Stimulated activated CD4-positive, alpha-beta T cell treated with anti-CD3 and anti-CD28 coated beads, Interleukin-1b, Interleukin-23, amount 100 ng/mL, for 24 hours (primary cell): ENCODE data around the gene FAM110D.

Experiments used
- DNase-seq, 4 experiments: peaks; one replicate each; pipeline ENCODE4 v3.0.0-alpha.2; 2020; ENCODE audit warnings: low read depth in 4 of 4, low spot score in 1 of 4

FAM110D gene

DNA sequence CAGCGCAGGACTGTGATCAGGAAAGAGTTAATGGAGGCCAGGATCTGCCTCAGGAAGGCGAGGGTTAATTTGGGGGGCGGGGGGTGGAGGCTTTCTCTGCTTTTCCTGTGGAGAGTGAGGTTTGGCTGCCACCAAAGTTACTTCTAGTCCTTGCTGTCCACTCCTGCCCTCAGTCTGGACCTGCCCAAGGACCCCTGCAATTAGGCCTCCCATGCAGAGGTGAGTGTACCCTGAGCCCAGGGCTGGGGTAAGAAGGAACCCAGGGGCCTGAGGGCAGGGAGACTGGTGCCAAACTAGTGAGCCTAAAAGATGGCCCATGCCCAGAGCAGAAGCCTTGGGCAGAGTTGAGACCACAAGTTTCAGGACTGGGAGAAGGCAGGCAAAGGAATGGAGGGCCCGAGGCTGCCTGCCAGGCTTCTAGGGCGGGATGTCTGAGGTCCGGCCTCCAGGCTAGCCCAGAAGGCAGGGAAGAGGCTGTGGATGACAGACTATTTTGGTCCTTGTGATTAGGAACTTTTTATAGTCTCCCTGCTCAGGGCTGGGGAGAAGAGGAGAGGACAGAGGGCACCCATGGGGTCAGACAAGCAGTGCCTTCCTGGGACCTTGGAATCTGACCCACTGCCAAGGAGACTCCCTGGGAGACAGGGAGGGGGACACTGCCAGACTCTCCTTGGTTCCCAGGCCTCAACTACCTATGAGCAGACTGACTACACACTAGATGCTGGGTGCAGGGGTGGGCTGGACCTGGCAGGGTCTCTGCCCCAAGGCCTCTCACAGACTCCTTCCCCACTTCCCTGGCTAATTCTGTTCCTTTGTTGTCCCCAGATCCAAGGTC lies at the start of gene FAM110D:
FAM110D (plus strand) TSS at position 172 of the 835 bp plus-strand sequence. CDS start 2,213 bp downstream, outside the sequence.
- no peak for DNase-seq

DNA sequence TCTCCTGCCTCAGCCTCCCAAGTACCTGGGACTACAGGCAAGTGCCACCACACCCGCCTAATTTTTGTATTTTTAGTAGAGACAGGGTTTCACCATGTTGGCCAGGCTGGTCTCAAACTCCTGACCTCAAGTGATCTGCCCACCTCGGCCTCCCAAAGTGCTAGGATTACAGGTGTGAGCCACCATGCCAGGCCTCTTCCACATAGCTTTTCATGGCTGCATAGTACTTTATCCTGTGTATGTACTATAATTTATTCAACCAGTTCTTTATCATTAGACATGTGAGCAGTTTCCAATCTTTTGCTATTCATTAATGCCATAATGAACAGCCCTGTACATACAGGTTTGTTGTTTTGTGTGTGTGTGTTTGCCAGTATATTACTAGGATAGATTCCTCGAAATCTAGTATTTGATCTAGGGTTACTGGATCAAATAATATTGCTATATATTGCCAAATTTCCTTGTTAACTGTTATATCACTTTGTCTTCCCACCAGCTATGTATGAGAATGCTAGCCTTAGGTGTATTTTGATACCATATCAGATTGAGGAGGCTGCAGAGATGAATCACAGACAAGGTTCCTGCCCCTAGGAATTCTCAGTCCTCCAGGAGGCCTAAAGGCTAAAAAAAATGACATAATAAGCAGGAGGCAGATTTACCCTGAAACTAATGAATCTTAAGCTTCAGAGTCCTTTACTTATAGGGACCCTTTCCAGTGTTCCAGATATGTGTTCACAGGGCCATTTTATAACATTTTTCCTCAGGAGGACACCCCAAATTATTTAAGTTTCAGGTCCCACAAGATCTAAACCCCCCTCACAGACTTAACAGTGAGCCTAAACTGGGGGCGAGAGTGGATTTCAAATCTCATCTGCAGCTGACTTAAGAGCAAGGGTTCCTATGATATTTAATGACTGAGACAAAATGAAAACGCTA lies 49.4 kb upstream of the FAM110D start:
- DNase-seq, result no peak

DNA sequence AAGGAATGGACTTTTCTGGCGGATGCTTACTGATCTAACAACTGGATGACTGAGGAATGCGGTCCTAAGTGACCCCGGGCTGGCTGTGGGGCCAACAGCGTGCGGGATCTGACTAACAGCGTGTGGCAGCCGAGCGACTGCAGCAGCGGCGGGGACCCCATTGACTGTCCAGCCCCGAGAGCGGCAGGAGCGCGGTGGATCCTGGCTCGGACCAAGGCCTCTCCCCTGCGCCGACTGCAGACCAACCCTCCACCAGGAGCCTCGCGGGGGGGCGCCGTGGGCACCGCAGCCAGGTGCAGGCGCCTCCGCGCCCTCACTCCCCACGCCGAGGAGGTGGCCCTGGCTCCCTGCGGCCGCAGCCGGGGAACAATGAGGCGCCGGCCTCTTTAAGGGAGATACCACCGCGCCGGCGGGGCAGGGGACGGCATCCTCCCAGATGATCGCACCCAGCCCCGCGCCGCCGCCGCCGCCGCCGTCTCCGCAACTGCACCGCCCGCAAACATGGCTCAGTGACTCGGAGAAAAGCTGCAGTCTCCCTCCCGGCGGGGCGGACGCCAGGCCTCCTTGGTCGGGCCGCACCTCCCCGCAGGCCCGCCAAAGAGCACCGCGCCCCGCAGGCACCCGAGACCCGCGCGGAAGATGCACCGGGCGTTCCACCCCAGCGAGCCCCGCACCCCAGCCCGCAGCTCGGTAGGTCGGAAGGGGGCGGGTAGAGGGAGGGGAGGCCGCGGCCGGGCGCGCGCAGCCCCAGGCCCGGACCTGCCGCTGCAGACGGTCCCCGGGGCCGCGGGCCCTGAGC lies 47.9 kb upstream of the FAM110D start:
- peak; percentile 31 to 59 (median 48) for DNase-seq

DNA sequence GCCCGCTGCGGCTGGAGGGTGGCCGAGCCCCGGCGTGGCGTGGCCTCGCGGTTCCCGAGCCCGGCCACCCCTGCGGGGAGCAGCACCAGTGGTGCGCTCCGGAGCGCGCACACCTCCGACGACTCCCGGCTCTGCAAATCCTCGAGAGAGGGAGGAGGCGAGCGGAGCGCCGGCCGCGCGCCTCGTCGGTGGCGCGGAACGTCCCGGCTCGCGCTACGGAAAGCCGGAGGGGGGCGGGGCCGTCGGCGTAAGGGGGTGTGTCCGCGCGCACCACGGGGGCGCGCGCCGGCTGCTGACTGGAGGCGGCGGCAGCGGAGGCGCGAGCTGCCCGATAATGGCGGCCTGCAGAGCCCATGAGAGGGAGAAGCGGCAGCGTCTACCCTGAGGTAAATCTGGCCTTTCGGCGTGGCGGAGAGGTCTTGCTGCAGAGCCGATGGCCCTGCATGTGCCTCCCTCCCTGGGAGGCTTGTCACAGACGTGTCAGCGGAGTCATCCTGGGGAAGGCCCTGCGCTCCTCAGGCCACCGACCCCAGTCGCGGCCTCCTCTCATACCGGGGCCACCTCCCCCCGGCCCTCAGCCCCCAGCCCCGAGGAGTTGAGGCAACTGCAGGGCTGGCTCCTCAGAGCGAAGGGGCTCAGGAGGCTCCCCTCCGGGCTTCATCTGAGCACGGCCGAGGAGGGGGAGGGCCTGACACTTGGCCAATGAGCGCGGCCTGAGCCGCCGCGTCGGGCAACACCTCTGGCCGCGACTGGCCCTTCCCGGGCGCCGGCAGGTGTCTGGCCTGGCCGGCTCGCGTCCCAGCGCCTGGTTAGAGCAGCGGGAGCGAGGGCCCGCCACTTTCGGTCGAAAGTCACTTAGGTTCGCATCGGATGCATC lies 47.1 kb upstream of the FAM110D start, which contains the start of gene PDIK1L:
PDIK1L (plus strand) TSS at position 295 of the 877 bp plus-strand sequence. CDS start 2,485 bp downstream, outside the sequence.
- peak; percentile 89 to 96 (median 92) for DNase-seq

DNA sequence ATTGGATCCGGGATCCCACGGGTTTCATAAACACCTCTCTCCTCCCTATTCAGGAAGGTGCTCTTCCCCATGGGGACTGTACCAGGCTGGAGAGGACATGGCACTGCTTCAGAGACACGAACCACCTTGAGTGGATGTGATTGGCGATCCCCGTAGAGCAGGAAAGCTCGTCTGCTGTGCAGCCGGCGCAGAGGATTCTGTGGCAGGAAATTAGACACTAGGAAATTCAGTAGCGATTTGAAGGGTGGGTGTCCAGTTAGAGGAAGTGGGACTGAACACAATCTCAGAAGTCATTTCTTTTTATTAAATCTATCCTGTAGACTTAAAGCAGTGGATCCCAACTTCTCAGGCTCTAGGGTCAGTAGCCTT lies 46.5 kb upstream of the FAM110D start:
- DNase-seq, result no peak

DNA sequence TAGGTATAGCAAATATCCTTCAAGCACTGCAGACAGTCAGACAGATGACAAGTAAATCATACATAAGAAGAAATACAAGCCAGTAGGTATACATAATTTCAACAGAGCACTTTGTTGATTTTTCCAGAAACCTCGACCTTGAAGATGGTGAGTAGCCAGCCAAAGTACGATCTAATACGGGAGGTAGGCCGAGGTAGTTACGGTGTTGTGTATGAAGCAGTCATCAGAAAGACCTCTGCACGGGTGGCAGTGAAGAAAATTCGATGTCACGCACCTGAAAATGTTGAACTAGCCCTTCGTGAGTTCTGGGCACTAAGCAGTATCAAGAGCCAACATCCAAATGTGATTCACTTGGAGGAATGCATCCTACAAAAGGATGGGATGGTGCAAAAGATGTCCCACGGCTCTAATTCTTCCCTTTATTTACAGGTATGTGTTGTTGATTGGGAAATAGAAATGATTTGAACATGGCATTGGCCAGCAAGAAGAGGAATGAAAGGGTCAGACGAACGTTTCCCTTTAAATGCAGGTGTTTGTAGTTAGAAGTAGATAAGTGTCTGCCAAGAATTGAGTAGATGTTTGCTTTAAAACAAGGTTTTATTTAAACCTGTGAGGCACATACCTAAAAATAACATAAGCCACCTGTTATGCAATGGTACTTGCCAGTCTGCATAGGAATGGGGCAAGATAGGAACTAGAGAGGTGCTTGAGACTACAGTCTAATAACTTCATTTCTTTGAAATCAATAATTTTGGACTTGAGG lies 44.5 kb upstream of the FAM110D start:
- no peak for DNase-seq

DNA sequence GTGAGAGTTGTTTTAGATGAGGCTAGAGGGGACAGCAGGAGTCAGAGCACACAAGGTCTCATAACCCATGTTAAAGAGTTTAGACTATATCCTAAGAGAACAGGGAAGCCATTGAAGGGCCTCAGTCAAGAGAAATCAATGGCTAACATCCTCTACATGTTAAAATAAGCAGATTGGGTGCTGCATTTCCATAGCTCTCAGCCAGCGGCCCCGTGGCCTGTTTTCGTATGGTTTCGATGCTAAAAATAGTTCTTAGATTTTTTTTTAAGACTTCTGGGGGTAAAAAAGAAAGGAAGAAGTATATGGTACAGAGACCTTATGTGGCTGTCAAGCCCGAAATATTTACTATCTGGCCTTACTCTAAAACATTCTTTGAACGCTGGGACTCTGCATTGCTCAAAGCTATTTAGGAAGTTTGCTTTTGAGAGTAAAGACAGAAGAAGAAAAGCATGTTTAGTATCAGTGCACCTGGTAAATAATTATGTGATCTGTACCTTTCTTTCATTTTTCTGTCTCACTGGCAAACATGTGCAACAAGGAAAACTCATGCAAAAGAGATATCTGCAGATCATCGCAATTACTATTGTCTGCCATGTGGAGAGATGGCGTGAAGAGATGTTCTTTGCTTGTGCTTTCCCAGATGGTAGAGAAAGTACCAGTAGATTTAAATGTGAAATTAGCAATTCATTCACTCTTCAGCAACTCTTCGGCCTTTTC lies 38.8 kb upstream of the FAM110D start:
- DNase-seq, result no peak

DNA sequence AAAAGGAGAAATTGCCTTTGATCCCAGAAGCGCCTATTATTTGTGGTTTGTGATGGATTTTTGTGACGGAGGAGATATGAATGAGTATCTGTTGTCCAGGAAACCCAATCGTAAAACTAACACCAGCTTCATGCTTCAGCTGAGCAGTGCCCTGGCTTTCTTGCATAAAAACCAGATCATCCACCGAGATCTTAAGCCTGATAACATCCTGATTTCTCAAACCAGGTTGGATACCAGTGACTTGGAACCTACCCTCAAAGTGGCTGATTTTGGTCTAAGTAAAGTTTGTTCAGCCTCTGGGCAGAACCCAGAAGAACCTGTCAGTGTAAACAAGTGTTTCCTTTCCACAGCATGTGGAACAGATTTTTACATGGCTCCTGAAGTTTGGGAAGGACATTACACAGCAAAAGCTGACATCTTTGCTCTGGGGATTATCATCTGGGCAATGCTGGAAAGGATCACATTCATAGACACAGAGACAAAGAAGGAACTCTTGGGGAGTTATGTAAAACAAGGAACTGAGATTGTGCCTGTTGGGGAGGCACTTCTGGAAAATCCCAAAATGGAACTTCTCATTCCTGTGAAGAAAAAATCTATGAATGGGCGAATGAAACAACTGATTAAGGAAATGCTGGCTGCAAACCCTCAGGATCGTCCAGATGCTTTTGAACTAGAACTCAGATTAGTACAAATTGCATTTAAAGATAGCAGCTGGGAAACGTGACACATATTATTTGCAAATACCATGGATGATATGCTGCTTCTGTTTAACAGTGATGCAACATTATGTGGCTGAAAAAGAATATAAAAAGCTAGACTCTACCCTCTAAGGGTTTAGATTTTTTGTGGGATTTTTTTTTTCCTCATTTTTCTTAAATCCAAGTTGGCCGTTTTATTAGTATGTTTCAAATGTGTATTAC lies 36.8 kb upstream of the FAM110D start:
- no peak for DNase-seq

DNA sequence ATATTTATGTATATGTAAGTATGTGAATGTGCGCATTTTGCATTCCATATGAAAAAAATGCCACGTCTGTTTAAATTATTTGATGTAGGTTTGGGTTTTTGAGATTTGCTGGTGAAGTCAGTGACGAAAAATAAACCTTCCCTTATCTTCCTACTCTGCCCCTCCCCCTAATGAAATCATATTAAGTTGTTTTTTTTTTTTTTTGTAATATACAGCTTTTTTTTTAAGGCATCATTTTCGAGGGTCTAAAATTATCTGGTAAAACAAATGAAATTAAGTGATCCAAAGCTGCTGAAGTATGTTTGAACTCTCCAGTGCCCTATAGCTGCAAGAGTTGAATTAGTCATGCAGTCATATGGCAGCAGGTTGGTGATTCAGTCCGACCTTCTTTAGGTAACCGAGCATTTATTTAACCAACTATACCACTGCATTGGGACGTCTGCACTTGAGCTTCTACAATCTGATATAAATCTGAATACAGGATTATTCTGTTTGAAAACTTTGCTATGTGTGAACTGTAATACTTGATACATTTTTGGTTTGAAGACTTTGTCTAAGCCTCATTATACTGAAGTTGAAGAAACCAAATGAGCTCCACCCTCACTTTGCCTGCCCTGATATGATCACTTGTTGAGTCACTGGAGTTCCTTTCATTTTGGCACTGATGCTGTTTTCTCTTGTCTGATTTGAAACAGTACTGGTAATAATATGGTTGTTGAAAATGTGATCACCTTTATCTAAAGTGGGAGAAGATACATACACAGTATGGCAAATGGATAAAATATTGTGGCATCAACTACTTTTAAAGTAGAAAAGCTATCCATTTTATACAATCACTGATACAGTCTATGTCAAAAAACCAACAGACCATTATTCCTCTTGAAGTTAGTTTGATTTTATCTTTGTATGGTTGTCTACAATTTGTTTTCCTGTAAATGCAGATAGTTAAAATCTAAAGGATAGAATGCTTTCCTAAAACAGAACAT lies 35.6 kb upstream of the FAM110D start:
- no peak for DNase-seq

DNA sequence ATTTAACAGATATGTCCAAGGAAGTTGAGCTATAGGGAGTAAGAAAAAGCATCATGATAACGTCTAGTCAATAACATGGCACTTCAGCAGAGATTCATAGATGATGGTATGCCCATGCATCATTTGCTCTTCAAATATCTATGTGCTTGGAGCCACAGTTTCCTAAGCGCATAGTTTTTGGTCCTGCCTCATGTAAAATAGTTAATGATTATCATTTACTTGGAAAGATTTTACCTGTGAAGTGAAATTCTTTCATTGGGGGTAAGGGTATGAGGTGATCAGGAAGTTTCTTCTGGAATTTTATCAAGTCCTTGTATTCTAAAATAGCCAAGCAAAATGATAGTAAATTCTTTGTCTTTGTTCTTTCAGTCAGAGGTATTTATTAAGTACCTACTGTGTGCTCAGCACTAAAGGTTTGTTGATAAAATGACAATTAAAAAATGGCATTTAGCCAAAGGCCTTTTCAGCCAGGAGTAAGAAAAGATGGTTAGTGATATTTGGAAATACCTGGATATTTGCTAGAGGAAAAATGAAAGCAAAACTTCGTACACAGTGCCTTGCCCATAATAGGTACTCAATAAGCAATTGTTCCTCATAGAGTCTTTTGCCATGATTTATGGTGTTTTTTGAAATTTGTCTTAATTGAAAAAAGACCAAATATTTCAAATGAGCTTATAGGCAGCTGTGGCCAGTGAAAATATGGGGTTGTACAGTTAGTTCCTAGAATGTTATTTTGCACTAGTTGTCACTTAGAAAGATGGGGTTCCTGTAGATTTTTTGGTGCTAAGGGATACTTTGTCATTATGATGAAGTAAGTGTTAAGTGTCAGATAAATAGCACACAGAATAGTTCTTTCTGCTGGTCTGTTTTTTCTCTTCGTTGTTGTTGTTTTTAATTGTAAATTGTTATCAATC lies 34.2 kb upstream of the FAM110D start:
- DNase-seq, result no peak

DNA sequence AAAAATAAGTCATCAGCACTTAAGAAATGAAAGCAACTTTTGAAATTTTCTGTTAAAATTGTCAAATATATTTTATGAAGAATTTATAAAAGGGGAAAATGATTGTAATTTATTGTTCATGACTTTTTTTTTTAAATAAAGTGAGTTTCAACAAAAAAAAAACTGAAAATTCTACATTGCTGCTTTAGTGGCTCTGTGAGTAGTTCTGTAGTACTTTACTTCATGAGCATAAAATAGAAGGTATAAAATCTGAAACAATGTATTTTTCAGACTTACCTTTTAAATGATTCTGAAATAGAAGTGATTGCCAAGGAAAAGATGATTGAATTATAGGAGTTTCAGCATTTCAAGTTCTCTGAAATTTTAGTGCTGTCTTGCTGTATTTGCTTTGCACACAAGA lies 33.5 kb upstream of the FAM110D start:
- no peak for DNase-seq

DNA sequence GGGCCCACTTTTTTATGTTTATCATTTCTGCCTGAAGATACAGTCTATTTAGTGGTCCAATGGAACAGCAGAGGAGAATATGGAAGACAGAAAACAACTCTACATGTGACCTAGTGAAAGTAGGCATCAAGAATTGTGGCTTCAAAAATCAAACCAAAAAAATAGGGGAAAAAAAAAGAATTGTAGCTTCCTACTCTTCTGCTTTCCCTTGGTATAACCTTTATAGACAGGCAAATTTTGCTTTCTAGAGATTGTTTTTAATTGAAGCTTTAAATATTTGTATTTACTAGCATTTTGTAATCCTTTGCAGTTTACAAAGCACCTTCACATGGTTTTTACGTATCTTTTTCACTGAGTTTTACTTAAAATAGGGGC lies 32.9 kb upstream of the FAM110D start:
- DNase-seq, result no peak

DNA sequence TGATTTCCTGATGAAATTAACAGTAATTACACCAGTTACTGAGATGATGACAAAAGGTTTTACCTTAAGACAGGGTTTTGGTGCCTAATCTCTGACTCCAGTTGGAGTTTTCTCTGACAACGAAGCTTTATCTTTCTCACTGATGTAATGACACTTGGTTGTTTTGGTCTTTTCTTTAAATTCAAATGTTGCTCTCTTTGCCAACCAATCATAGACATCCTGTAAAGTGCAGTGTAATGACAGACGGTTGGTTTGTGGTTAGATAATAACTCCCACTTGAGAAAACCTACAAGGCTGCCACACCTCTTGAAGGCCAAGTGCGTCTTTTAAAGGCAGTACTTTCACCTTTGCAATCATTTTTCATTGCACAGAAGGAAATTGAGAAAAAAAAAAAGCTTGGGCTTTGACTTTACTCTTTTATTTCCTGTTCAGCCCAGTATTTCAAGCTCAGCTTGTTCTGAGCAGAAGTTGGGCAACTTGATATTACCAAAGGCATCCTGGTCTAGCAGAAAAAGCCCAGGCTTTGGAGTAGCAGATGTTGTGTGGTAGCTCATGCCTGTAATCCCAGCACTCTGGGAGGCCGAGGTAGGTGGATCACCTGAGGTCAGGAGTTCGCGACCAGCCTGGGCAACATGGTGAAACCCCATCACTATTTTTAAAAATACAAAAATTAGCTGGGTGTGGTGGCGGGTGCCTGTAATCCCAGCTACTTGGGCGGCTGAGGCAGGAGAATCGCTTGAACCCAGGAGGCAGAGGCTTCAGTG lies 32.4 kb upstream of the FAM110D start:
- peak in 1 of 4 experiments; percentile 3 for DNase-seq

DNA sequence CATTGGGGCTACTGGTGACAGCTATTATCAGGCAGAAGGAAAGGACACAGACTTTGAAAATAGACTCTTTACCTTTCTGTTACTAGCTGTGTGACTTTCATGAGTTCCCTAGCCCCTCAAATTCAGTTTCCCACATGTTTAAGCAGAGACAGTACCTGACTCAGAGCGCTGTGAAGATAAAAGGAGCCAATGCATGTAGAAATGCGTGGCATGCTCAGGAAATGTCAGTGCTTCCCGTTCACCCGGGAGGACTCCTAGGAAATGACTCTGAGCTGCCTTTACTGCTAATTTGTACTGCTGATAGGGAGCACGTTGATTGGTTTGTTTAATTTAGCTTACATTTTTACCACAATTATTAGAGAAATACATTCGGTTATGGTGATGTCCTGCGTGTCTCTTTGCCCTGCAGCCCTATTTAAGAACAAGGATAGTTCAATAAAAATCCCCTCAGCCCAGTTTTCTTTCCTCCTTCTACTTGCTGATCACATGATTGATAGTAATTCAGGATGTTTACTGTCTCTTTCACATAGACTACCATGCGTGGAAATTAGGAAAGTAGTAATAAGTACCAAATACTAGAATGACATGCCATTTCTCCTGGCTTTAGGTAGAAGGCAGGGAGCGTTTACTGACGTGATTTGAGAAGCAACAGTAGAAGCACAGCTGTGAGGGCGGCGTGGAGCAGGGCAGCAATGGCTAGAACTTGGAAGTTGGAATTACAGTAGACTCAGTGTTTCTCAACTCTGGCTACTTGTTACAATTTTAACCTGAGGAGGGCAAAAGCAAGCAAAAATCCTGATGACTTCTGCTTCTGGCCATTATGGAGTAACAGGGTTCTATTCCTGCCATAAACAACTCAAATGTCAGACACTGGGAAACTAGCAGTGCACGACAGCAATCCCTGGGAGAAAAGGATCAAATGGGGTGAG lies 31.4 kb upstream of the FAM110D start:
- DNase-seq, result no peak
